Astrocyte (in vitro differentiated cells and primary cell): ENCODE measurements around the gene IMMP2L. TPM values are rescaled to one million over a fixed set of nuclear protein-coding genes. Genes with fewer than 3 reads are reported as not detected.

Experiments used
- DNase-seq: peaks from one replicate; pipeline ENCODE4 v3.0.0-alpha.2; 2010; ENCODE audit warnings: low read depth
- FAIRE-seq: peaks from 2 replicates; lab custom pipeline; 2011; peaks lifted over from hg19 to GRCh38; lab: Jason Lieb, UNC
- H2AFZ ChIP-seq: 2 replicates; pipeline ENCODE4 v1.6.0; 2012; ENCODE audit warnings: low read depth, low read length, inconsistent platforms
- H3K27ac ChIP-seq: 2 replicates; pipeline ENCODE4 v1.5.1; 2011; ENCODE audit warnings: low read depth, low read length, inconsistent platforms
- H3K27me3 ChIP-seq: 2 replicates; pipeline ENCODE4 v1.6.0; 2011; ENCODE audit warnings: low read length, inconsistent platforms; ENCODE audit not compliant: insufficient read depth
- H3K36me3 ChIP-seq: 2 replicates; pipeline ENCODE4 v1.5.1; 2011; ENCODE audit warnings: low read length, inconsistent platforms; ENCODE audit not compliant: insufficient read depth
- H3K4me1 ChIP-seq: 2 replicates; pipeline ENCODE4 v1.5.1; 2011; ENCODE audit warnings: low read length, inconsistent platforms; ENCODE audit not compliant: insufficient read depth
- H3K4me2 ChIP-seq: 2 replicates; pipeline ENCODE4 v1.6.0; 2012; ENCODE audit warnings: low read length, inconsistent platforms
- H3K4me3 ChIP-seq: 2 replicates; pipeline ENCODE4 v1.5.1; 2011; ENCODE audit warnings: low read depth, mild to moderate bottlenecking, low read length, inconsistent platforms; ENCODE audit not compliant: insufficient read depth
- H3K79me2 ChIP-seq: 2 replicates; pipeline ENCODE4 v1.6.0; 2012; ENCODE audit warnings: mild to moderate bottlenecking, low read length, inconsistent platforms; ENCODE audit not compliant: insufficient read depth
- H3K9ac ChIP-seq: 2 replicates; pipeline ENCODE4 v1.6.0; 2012; ENCODE audit warnings: mild to moderate bottlenecking, low read length, inconsistent platforms
- H3K9me3 ChIP-seq: 2 replicates; pipeline ENCODE4 v1.5.1; 2012; ENCODE audit warnings: low read depth, mild to moderate bottlenecking, low read length, inconsistent platforms; ENCODE audit not compliant: insufficient read depth
- H4K20me1 ChIP-seq: 2 replicates; pipeline ENCODE4 v1.6.0; 2012; ENCODE audit warnings: low read length, inconsistent platforms; ENCODE audit not compliant: insufficient read depth
- H3K27ac Mint-ChIP-seq: one replicate; pipeline ENCODE4 v1.8.0; 2021; ENCODE audit warnings: mild to moderate bottlenecking, mixed read lengths; ENCODE audit not compliant: unreplicated experiment
- H3K27me3 Mint-ChIP-seq: one replicate; pipeline ENCODE4 v1.8.0; 2021; ENCODE audit warnings: low read depth, mixed read lengths; ENCODE audit not compliant: unreplicated experiment
- H3K36me3 Mint-ChIP-seq: one replicate; pipeline ENCODE4 v1.8.0; 2021; ENCODE audit warnings: low read depth, mixed read lengths; ENCODE audit not compliant: unreplicated experiment
- H3K4me1 Mint-ChIP-seq: one replicate; pipeline ENCODE4 v1.8.0; 2021; ENCODE audit warnings: low read depth, mixed read lengths; ENCODE audit not compliant: unreplicated experiment
- H3K4me3 Mint-ChIP-seq: one replicate; pipeline ENCODE4 v1.8.0; 2021; ENCODE audit warnings: mild to moderate bottlenecking, moderate library complexity, mixed read lengths; ENCODE audit not compliant: unreplicated experiment
- H3K9me3 Mint-ChIP-seq: one replicate; pipeline ENCODE4 v1.8.0; 2021; ENCODE audit warnings: mild to moderate bottlenecking, mixed read lengths; ENCODE audit not compliant: unreplicated experiment
- EZH2 ChIP-seq: IDR thresholded peaks from 2 replicates; pipeline ENCODE4 v1.6.1; 2012; ENCODE audit warnings: mild to moderate bottlenecking, low read length, inconsistent platforms; ENCODE audit not compliant: insufficient read depth
- total RNA-seq: library from RNA; stranded (reverse); gene quantifications from 2 replicates; pipeline ENCODE4 v1.2.1, GENCODE V29; 2021
- TF ChIP-seq, protein P1 (sequence below): IDR thresholded peaks from 2 replicates; pipeline ENCODE4 v1.5.1; 2011; ENCODE audit warnings: low read depth, mild to moderate bottlenecking, inconsistent platforms, low read length, moderate library complexity; ENCODE audit not compliant: insufficient read depth

The IMMP2L gene
- total RNA-seq, 1 donor from 2014 or later, result 13.8 TPM

DNA sequence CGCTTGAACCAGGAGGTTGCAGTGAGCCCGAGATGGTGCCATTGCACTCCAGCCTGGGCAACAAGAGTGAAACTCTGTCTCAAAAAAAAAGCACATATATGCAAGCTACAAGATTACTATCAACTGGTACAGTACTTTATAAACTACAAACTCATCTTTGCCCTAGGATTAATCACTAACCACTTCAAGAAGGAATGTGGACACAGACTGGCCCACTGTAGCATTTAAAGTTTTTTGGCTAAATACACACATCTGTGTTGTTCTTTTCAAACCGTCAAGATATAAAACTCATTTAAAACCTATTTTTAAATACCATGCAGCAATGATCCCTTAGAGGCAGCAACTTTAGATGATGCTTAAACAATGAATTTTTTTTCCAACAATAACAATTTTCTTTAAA, 205.4 kb downstream of the IMMP2L start:
- FAIRE-seq, result no peak

DNA sequence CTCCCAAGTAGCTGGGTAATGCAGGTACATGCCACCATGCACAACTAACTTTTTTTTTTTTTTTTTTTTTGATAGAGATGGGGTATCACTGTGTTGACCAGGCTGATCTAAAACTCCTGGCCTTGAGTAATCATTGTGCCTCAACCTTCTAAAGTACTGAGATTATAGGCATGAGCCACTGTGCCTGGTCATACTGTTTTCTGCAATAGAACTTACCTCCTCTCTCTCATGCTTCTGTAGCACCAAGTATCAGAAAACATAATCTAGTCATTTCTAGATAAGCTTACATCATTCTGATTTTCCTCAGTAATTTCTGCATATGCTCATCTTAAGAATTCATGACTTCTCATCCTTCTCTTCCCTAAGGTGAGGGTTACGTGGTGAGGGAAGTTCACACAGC, 210.0 kb downstream of the IMMP2L start:
- Histone ChIP-seq H3K4me2 (no peak overlapping the region), H3K79me2 (no peaks in the 10 kb centered on the region), H3K9ac (no peak overlapping the region), H3K27me3 (no peaks in the 10 kb centered on the region), H3K9me3 (no peaks in the 10 kb centered on the region), H3K36me3 (no peaks in the 10 kb centered on the region), H2AFZ (no peak overlapping the region), H3K27ac (no peak overlapping the region), H3K4me1 (no peaks in the 10 kb centered on the region), H3K4me3 (no peak overlapping the region), H4K20me1 (no peaks in the 10 kb centered on the region)
- H3K27ac Mint-ChIP-seq, result no peak overlapping the region
- H3K36me3 Mint-ChIP-seq, result no peaks in the 10 kb centered on the region
- FAIRE-seq (no peak), DNase-seq (no peak)
- peaks cover 3% of the 10 kb centered on the region for H3K4me1 Mint-ChIP-seq
- no peak overlapping the region for H3K4me3 Mint-ChIP-seq
- H3K9me3 Mint-ChIP-seq, result peaks cover 1% of the 10 kb centered on the region
- TF ChIP-seq, protein P1, sequence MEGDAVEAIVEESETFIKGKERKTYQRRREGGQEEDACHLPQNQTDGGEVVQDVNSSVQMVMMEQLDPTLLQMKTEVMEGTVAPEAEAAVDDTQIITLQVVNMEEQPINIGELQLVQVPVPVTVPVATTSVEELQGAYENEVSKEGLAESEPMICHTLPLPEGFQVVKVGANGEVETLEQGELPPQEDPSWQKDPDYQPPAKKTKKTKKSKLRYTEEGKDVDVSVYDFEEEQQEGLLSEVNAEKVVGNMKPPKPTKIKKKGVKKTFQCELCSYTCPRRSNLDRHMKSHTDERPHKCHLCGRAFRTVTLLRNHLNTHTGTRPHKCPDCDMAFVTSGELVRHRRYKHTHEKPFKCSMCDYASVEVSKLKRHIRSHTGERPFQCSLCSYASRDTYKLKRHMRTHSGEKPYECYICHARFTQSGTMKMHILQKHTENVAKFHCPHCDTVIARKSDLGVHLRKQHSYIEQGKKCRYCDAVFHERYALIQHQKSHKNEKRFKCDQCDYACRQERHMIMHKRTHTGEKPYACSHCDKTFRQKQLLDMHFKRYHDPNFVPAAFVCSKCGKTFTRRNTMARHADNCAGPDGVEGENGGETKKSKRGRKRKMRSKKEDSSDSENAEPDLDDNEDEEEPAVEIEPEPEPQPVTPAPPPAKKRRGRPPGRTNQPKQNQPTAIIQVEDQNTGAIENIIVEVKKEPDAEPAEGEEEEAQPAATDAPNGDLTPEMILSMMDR, result no peak
- no peak for TF ChIP-seq EZH2
- no peaks in the 10 kb centered on the region for H3K27me3 Mint-ChIP-seq

More for the DNA sequence above, 205.4 kb downstream of the IMMP2L start:
- H3K27me3 Mint-ChIP-seq, result no peaks in the 10 kb centered on the region
- H3K4me1 Mint-ChIP-seq, result peaks cover 13% of the 10 kb centered on the region
- Histone ChIP-seq H3K79me2 (no peaks in the 10 kb centered on the region), H2AFZ (no peak overlapping the region), H3K36me3 (no peaks in the 10 kb centered on the region), H3K4me3 (no peak overlapping the region), H3K4me1 (no peaks in the 10 kb centered on the region), H3K27me3 (no peaks in the 10 kb centered on the region), H3K4me2 (no peak overlapping the region), H3K9me3 (no peaks in the 10 kb centered on the region), H4K20me1 (no peaks in the 10 kb centered on the region), H3K9ac (no peak overlapping the region), H3K27ac (no peak overlapping the region)
- TF ChIP-seq EZH2, result no peak
- TF ChIP-seq, protein P1, result no peak
- peak; percentile 29 for DNase-seq
- no peaks in the 10 kb centered on the region for H3K36me3 Mint-ChIP-seq
- H3K27ac Mint-ChIP-seq, result no peak overlapping the region
- no peaks in the 10 kb centered on the region for H3K9me3 Mint-ChIP-seq
- H3K4me3 Mint-ChIP-seq, result no peak overlapping the region

DNA sequence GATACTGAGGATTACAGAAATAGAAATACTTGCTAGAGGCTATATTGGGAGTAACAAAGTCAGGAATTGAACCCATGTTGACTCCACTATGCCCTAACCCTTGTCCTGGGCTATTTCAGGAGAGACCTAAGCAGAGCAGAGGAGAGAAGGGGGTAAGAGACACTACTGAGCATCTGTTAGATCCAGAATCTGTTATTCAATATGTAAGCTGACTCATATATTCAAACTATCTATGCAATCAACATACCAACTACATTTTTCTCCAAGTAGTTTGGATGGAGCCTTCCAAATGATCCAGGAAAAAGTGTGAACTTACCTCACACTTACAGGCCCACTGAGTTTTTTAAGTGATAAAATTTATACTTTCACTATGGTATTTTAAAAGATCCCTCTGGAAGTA, 216.1 kb downstream of the IMMP2L start:
- no peak for FAIRE-seq
- Mint-ChIP-seq H3K27ac (no peak overlapping the region), H3K9me3 (peaks cover 7% of the 10 kb centered on the region), H3K27me3 (no peaks in the 10 kb centered on the region), H3K4me1 (no peaks in the 10 kb centered on the region), H3K36me3 (peaks cover 8% of the 10 kb centered on the region), H3K4me3 (no peak overlapping the region)
- Histone ChIP-seq H4K20me1 (no peaks in the 10 kb centered on the region), H3K4me1 (no peaks in the 10 kb centered on the region), H3K79me2 (no peaks in the 10 kb centered on the region), H3K9ac (no peak overlapping the region), H3K4me3 (no peak overlapping the region), H3K9me3 (peaks cover 2% of the 10 kb centered on the region), H3K4me2 (no peak overlapping the region), H3K27me3 (no peaks in the 10 kb centered on the region), H3K36me3 (no peaks in the 10 kb centered on the region), H2AFZ (no peak overlapping the region), H3K27ac (no peak overlapping the region)
- no peak for TF ChIP-seq EZH2
- TF ChIP-seq, protein P1, result no peak
- DNase-seq, result no peak
